Stomach (tissue), 4 donors: Measurements from ENCODE around the gene SP1.

Experiments
- CTCF ChIP-seq, 7 experiments: fragments of 450-650 bp in 4 of 7; fragments of 200-600 bp in 3 of 7; sonication (generic) in 3 of 7; IDR thresholded peaks; one replicate each; pipeline ENCODE4 v1.5.1; 2016 to 2019; ENCODE audit warnings: antibody characterized with exemption in 7 of 7, control low read depth in 2 of 7, mild to moderate bottlenecking in 1 of 7
- POLR2AphosphoS5 ChIP-seq, 3 donors: sonication (generic); formaldehyde crosslinking; IDR thresholded peaks; one replicate each; pipeline ENCODE4 v1.6.1; 2016; ENCODE audit warnings: antibody characterized with exemption in 3 of 3

GRCh38 chr12:53461059-53461458 lies 81.1 kb downstream of the SP1 start:
- TF ChIP-seq CTCF (IDR thresholded peaks at IDR 0.05) (no peak), POLR2AphosphoS5 (IDR thresholded peaks at IDR 0.05) (no peak)
